ENCODE results near the gene RAD51B.

GRCh38 chr14:67918838-67919237 lies 99.3 kb downstream of the RAD51B start:
- TF ChIP-seq CTCF (conservative IDR thresholded peaks at IDR 0.05) (no peak), ZFX (IDR thresholded peaks at IDR 0.05) (no peak)

All from C4-2B (cell line).